GM18517 (cell line): Measurements from ENCODE around the gene GPHN.
"Not testable (repeated sequence)": the region's sequence is repeated elsewhere in the genome, so short reads cannot be mapped to it uniquely, and the experiment has no call there.

Experiments
- ATAC-seq: cut with Tn5 transposase; IDR thresholded peaks from one replicate; pipeline ENCODE4 v1.9.1; 2021; ENCODE audit warnings: mild to moderate bottlenecking, moderate library complexity; ENCODE audit not compliant: unreplicated experiment

The GPHN gene

GRCh38 chr14:66501592-66501991 lies 6.4 kb upstream of the GPHN start:
- ATAC-seq: no peak

DNA sequence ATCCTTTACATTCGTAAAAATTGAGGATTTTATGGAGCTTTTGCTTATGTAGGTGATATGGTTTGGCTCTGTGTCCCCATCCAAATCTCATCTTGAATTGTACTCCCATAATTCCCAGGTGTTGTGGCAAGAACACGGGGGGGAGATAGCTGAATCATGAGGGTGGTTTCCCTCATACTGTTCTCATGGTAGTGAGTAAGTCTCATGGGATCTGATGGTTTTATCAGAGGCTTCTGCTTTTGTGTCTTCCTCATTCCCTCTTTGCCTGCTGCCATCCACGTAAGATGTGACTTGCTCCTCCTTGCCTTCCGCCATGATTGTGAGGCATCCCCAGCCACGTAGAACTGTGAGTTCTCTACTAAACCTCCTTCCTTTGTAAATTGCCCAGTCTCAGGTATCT lies 5.1 kb upstream of the GPHN start:
- not testable (repeated sequence) for ATAC-seq

DNA sequence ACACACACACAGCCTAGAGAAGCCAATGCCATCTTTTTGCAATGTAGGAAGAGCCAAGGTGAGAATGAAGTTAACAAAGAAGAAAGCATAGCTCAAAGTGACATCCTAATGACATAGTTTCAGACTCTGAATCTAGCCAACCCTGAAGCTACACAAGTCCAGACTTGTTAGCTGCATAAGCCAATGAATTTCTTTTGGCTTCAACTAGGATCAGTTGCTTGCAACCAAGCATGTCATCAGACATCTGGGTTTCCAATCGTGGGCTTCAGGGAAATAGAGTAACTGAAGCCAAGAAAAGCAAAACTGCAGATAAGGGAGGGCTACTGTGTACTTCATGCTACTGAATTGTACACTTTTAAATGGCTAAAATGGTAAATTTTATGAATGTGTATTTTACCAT lies 4.4 kb upstream of the GPHN start:
- ATAC-seq: no peak

DNA sequence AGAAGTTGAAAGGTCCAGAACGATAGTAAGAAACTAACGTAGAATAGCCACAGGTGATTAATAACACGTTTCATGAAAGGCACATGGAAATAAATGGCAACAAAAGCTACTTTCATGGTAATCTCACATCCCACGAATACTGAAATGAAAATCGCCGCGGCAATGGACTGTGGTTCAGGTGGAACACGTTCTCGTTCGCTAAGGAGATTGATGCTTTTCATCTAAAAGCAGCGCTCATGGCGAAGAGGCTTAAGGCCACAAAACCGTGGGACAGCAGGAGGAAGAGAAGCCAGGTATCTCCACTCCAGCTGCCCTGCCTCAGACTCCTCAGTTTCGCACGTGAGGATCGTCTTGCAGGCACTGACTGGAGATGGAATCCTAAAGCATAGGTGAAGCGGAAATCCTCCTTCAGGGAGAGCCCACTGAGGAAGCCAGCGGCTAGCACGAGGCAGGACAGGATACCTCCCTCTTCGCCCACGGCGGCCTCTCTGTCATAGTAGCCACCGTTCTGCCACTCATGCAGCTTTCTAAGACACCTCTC lies 696 bp upstream of the GPHN start:
- ATAC-seq: peak; percentile 25

DNA sequence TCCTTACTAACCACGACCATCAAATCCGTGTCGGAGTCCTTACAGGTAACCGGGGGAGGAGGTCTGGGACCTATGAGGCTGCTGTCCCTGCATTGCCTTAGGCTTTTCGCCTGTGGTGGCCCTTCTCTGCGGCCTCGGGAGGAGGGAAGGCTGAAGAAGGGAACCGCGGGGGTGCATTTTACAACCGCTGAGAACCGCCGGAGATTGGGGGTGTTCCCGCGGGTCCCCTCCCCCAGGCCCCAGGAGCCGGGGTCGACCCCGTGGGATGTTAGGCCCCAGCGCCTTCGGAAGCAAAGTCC lies 549 bp downstream of the GPHN start:
- ATAC-seq: no peak

GRCh38 chr14:66508846-66509621 lies 1.1 kb downstream of the GPHN start:
- ATAC-seq: peak; percentile 23

DNA sequence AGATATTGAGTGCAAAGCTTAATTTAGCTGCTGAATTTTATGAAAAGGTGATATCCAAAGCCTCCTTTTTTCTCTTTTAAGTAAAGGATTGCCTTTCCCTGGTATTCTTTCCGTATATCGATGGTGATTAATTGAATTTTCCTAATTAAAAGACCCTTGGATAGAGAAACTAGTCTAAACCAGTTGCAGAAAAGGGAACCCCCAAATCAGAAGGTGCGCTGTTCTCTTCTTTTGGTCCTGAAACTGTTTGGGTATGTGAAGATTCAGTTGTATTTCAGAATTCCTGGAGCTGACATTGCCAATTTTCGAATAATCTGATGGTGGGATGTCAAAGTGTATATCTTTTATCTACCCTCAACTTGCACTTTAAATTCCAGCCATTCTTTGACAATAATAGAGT lies 1.9 kb downstream of the GPHN start:
- no peak for ATAC-seq

DNA sequence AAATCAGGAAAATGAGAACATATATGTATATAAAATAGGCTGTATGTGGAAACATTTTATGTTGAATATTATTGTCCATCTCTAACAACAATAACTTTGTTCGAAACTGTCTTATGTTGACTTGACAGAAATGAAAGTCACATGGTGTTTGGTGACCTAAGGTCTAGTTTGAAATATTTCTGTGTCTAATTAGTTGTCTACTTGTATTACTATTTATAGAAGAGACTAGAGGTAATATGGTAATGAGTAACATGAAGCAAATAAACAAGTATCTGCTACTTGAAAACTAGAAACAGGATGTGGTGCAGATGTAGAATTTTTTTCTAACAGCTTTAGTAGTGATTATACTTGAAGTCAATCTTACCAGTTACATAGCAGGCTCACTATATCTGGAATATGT lies 3.9 kb downstream of the GPHN start:
- peak; percentile 17 for ATAC-seq

DNA sequence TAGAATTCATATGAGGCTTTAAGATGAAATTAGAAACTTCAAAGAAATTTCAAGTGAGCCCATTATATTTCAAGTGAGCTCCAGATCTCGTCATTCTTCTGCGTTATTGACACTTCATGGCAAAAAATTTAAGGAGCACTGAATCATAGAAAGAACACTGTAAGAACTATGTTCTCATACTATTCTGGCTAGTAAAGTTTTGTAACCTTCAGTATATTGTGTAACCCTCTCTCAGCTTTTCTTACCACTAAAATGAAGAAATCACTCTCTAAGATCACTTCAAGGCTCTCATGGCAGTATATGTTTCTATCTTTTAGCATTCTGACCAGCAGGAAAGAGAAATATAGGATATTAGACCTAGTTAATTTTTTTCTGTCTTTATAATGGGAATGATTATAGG lies 6.3 kb downstream of the GPHN start:
- ATAC-seq: no peak

GRCh38 chr14:66530526-66530925 lies 22.6 kb downstream of the GPHN start:
- ATAC-seq: no peak

DNA sequence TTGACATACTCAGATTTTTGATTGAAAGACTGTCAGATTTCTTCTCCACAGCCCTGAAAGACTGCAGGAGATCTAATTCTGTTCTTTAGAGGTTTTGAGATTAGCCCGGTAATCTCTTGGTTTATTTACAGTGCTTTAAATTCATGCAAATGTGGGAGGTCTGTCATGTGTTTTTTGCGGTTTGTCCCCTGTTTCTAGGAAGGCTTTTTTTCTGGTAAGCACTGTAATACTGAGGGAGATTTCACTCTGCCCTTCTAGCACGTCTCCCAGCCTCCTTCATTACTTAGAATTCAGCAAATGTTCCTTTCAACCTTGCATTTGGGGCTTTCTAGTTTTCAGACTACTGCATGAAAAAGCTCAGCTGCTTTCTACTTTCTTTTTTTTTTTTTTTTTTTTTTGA lies 31.1 kb downstream of the GPHN start:
- no peak for ATAC-seq

- ATAC-seq: no peak
These were observed 32.1 kb downstream of the GPHN start for GRCh38 chr14:66540038-66540437.

DNA sequence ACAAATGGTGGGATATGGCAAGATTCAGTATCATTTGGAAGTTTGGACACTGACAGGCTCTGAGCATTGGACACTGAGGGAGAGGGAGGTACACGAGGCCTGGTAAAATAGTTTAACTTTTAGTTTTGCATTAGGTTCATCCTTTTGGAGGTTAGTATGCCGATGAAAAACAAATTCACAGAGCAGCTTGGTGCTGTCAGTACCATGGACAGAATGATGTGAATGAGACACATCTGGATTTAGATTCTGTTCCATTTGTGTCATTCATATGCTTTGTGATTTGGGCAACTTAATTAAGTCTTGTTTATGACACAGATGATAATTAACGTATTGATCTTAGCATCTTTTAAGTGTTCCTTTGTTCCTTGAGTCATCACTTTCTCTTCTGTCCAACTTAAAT lies 33.7 kb downstream of the GPHN start:
- no peak for ATAC-seq

DNA sequence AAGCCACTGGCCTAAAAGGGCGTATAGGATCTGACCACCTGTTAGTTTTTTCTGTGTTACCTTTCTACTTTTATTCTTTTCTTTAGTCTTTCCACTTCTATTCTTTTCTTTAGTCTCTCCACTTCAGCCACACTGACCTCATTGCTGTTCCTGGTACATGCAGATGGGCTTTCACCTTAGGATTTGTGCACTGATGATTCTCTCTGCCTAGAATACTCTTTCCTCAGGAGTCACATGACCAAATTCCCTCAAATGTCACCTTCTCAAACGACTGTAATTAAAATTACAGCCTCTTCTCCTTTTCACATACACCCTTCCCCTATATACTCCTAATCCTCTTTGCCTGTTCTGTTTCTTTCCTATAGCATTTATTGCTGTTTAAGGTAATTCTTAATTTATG lies 36.0 kb downstream of the GPHN start:
- no peak for ATAC-seq

- ATAC-seq: not testable (repeated sequence)
These were observed 37.2 kb downstream of the GPHN start for GRCh38 chr14:66545191-66545590.

GRCh38 chr14:66545751-66546150 lies 37.8 kb downstream of the GPHN start:
- ATAC-seq: not testable (repeated sequence)

GRCh38 chr14:66563731-66564130 lies 55.8 kb downstream of the GPHN start:
- ATAC-seq: no peak

GRCh38 chr14:66568220-66568619 lies 60.3 kb downstream of the GPHN start:
- ATAC-seq: no peak

- no peak for ATAC-seq
These were observed 64.9 kb downstream of the GPHN start for GRCh38 chr14:66572826-66573225.

- no peak for ATAC-seq
These were observed 67.1 kb downstream of the GPHN start for GRCh38 chr14:66575014-66575413.

DNA sequence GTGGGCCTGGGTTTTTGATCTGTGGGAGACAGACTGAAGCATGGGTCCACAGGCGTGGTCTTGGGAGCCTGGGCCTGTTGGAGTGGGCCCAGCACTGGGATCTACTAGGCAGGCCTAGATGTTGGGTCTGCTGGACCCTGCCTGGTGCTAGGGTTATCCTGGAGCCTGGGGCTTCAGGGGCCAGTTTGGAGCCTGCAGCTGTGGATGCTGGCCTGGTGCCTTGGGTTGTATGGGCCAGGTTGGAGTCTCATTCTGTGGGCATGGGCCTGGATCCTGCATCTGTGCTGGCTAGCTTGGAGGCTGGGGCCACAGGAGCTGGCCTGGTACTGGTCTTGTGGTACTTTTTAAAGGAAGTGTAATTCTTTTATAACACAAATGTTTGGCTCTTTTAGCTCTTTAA lies 68.0 kb downstream of the GPHN start:
- no peak for ATAC-seq

GRCh38 chr14:66587753-66588152 lies 79.8 kb downstream of the GPHN start:
- not testable (repeated sequence) for ATAC-seq

- no peak for ATAC-seq
These were observed 87.4 kb downstream of the GPHN start for GRCh38 chr14:66595394-66595793.
